Prostate gland (tissue), 2 donors: ENCODE results near the gene DNASE1.

ENCODE experiments used
- POLR2AphosphoS5 ChIP-seq: sonication (generic); formaldehyde crosslinking; IDR thresholded peaks from one replicate; pipeline ENCODE4 v1.6.1; 2017; ENCODE audit warnings: antibody characterized with exemption
- TF ChIP-seq, protein P1 (sequence below), 4 experiments: fragments of 200-600 bp in 2 of 4; fragments of 450-650 bp in 2 of 4; sonication (generic) in 2 of 4; IDR thresholded peaks; 1 replicate in 3 of 4; 2 replicates in 1 of 4; pipeline ENCODE4 v1.5.1; 2016 to 2019; ENCODE audit warnings: antibody characterized with exemption in 4 of 4, mild to moderate bottlenecking in 2 of 4, moderate library complexity in 2 of 4

DNA sequence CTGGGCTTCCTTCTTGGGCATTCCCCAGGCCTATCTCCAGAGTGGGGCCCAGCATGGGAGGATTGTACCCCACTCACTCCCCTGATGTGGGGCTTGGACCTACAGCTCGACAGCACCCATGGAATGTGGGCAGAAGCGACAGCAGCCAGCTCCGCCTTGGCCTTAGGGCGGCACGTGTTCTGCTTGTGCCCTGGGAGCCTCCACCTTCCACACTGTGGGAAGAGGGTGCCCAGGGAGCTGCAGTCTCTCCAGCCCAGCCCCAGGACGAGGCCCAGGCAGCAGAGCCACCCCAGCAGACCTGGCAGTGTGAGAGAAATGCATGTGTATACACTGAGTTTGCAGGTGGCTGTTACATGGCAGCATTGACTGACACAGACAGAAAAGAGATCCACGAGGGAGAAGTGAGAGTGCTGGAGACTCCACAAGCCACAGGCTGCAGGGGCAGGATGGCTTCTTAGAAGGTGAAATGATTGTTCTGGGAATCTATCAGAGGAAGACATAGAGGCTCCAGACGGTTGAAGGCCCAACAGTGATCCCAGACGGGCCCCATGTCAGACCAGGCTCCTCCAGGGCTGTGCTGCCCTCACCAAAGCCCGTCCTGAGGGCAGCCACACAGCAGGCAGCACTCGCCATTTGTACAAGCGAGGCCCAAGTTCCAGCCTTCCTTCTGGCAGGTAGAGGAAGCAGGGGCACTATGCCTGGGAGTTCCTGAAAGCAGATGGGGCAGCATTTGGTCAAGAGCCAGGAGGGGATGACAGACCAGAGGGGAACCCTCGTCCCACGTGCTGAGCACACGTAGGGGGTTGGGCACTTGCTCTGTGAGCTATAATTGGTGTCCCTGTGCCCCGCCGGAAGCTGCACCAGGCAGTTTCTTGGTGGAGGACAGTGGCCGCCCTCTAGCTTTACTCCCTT lies 2.8 kb upstream of the DNASE1 start:
- TF ChIP-seq, protein P1, sequence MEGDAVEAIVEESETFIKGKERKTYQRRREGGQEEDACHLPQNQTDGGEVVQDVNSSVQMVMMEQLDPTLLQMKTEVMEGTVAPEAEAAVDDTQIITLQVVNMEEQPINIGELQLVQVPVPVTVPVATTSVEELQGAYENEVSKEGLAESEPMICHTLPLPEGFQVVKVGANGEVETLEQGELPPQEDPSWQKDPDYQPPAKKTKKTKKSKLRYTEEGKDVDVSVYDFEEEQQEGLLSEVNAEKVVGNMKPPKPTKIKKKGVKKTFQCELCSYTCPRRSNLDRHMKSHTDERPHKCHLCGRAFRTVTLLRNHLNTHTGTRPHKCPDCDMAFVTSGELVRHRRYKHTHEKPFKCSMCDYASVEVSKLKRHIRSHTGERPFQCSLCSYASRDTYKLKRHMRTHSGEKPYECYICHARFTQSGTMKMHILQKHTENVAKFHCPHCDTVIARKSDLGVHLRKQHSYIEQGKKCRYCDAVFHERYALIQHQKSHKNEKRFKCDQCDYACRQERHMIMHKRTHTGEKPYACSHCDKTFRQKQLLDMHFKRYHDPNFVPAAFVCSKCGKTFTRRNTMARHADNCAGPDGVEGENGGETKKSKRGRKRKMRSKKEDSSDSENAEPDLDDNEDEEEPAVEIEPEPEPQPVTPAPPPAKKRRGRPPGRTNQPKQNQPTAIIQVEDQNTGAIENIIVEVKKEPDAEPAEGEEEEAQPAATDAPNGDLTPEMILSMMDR (IDR thresholded peaks at IDR 0.05) = no peak
- no peak for TF ChIP-seq POLR2AphosphoS5
